Adipocyte (in vitro differentiated cells): ENCODE results near the gene MPC2.
"Not testable (repeated sequence)": the region's sequence is repeated elsewhere in the genome, so short reads cannot be mapped to it uniquely, and the experiment has no call there.

Source experiments
- DNase-seq: peaks from one replicate; pipeline ENCODE4 v3.0.0-alpha.2; 2015; ENCODE audit warnings: low read depth
- H3K27me3 ChIP-seq: replicated peaks from 2 replicates; pipeline ENCODE4 v1.7.0; 2013; ENCODE audit warnings: mild to moderate bottlenecking, low read length, moderate library complexity; ENCODE audit not compliant: control insufficient read depth, insufficient read depth
- H3K36me3 ChIP-seq: 2 replicates; pipeline ENCODE4 v1.7.0; 2013; ENCODE audit warnings: low read length, mild to moderate bottlenecking, moderate library complexity; ENCODE audit not compliant: control insufficient read depth, insufficient read depth, severe bottlenecking
- H3K4me1 ChIP-seq: 2 replicates; pipeline ENCODE4 v1.7.0; 2013; ENCODE audit warnings: mild to moderate bottlenecking, low read length, moderate library complexity; ENCODE audit not compliant: control insufficient read depth, insufficient read depth
- H3K4me3 ChIP-seq: 2 replicates; pipeline ENCODE4 v1.7.0; 2013; ENCODE audit warnings: mild to moderate bottlenecking, low read length, moderate library complexity
- H3K9ac ChIP-seq: 2 replicates; pipeline ENCODE4 v1.7.0; 2013; ENCODE audit warnings: mild to moderate bottlenecking, low read length, moderate library complexity
- H3K9me3 ChIP-seq: 2 replicates; pipeline ENCODE4 v1.7.0; 2013; ENCODE audit warnings: mild to moderate bottlenecking, low read length, moderate library complexity; ENCODE audit not compliant: control insufficient read depth

MPC2 gene

GRCh38 chr1:167904652-167905130 is 32.2 kb downstream of the MPC2 start:
- H3K9ac ChIP-seq: peak overlapping the region; percentile 52
- H3K4me3 ChIP-seq: no peak overlapping the region
- no peaks in the 10 kb centered on the region for H3K27me3 ChIP-seq
- H3K4me1 ChIP-seq: peaks cover 20% of the 10 kb centered on the region
- no peaks in the 10 kb centered on the region for H3K36me3 ChIP-seq
- peaks cover 2% of the 10 kb centered on the region for H3K9me3 ChIP-seq
- DNase-seq: peak; percentile 58

- Histone ChIP-seq H3K36me3 (no peaks in the 10 kb centered on the region), H3K9ac (no peak overlapping the region), H3K4me3 (no peak overlapping the region), H3K27me3 (no peaks in the 10 kb centered on the region), H3K4me1 (peaks cover 32% of the 10 kb centered on the region), H3K9me3 (no peaks in the 10 kb centered on the region)
- no peak for DNase-seq
These were observed 36.0 kb downstream of the MPC2 start for GRCh38 chr1:167900907-167901306.

DNA sequence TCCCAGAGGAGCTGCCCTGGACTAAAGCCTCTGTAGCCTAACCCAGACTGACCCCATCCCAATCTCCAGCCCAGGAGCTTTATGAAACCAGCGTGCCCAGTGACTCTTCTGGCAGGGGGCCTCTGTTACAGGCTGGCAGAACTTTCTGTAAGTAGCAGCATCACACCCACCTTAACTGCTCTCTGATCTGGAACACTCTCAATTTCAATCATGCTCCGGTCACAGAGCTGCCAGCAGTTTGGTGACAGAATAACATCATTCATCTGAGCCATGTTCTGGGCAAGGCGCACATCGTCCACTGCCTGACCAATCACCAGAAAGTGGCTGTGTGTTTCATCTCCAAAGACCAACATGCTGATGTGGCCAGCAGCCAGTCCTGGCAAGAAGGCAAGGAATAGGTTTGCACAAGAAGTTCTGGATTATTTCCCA is 37.6 kb downstream of the MPC2 start:
- DNase-seq: no peak
- no peaks in the 10 kb centered on the region for H3K36me3 ChIP-seq
- no peaks in the 10 kb centered on the region for H3K9me3 ChIP-seq

DNA sequence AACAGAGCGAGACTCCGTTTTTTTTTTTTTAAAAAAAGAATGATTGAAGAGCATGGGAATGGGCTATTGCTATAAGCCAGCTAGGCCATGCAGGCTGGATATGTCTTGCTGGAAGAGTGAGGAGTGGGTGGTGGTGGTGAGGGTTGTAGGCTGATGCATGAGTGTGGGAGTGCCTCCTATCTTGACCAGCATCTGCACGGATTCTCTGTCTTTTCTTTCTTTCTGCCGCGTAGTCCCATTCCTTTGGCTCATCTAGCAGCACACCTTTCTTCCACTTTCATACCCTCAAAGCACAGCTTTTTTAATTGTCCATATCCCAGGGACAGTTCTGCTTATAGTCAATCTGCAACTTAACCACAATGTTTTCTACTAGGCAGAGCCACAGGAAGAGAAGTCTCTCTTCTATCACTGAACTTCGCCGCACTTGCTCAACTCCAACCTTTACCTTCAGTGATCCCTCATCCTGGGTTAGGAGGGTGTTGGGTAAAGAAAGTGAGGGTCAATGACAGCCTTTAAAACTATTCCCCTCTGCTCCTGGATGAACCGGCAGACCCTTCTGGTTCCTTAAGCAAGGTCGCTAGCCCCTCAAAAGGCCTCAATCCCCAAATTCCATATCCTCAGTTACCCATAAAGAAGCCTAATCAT is 38.2 kb downstream of the MPC2 start:
- H3K9ac ChIP-seq: no peak overlapping the region
- H3K9me3 ChIP-seq: no peaks in the 10 kb centered on the region
- H3K27me3 ChIP-seq: no peaks in the 10 kb centered on the region
- no peak for DNase-seq
- peaks cover 18% of the 10 kb centered on the region for H3K4me1 ChIP-seq
- no peaks in the 10 kb centered on the region for H3K36me3 ChIP-seq
- H3K4me3 ChIP-seq: no peak overlapping the region

More for the DNA sequence above, 37.6 kb downstream of the MPC2 start:
- H3K27me3 ChIP-seq: no peaks in the 10 kb centered on the region
- no peak overlapping the region for H3K4me3 ChIP-seq
- H3K4me1 ChIP-seq: peaks cover 18% of the 10 kb centered on the region
- no peak overlapping the region for H3K9ac ChIP-seq

GRCh38 chr1:167893798-167894197 is 43.1 kb downstream of the MPC2 start:
- no peak for DNase-seq
- H3K9ac ChIP-seq: no peak overlapping the region
- no peaks in the 10 kb centered on the region for H3K27me3 ChIP-seq

DNA sequence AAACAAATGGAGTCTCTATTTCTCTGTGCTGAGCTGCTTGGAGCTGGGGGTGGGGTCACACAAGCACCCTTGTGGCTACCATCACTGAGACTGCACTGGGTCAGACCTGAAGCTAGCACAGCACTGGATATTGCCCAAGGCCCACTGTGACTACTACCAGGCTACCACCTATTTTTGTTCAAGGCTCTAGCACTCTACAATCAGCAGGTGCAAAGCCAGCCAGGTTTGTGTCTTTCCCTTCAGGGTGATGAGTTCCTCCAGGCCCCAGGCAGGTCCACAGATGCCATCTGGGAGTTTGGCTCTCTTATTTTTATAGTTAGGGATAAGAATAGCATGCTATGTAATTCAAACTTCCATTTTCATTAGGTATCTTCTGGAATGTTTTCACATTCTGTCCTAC is 46.5 kb downstream of the MPC2 start:
- H3K9me3 ChIP-seq: no peaks in the 10 kb centered on the region
- H3K4me3 ChIP-seq: no peak overlapping the region
- no peaks in the 10 kb centered on the region for H3K4me1 ChIP-seq
- no peak for DNase-seq
- no peaks in the 10 kb centered on the region for H3K36me3 ChIP-seq
- H3K27me3 ChIP-seq: no peaks in the 10 kb centered on the region
- no peak overlapping the region for H3K9ac ChIP-seq

More at GRCh38 chr1:167893798-167894197, 43.1 kb downstream of the MPC2 start:
- Histone ChIP-seq H3K4me1 (peaks cover 5% of the 10 kb centered on the region), H3K36me3 (no peaks in the 10 kb centered on the region), H3K4me3 (no peak overlapping the region), H3K9me3 (no peaks in the 10 kb centered on the region)

DNA sequence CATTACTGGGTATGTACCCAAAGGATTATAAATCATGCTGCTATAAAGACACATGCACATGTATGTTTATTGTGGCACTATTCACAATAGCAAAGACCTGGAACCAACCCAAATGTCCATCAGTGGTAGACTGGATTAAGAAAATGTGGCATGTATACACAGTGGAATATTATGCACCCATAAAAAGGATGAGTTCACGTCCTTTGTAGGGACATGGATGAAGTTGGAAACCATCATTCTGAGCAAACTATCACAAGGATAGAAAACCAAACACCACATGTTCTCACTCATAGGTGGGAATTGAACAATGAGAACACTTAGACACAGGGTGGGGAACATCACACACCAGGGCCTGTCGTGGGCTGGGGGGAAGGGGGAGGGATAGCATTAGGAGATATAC is 49.7 kb downstream of the MPC2 start:
- not testable (repeated sequence) for H3K36me3 ChIP-seq, H3K4me3 ChIP-seq, H3K9me3 ChIP-seq, H3K9ac ChIP-seq, DNase-seq, H3K4me1 ChIP-seq, H3K27me3 ChIP-seq

GRCh38 chr1:167882376-167882775 is 54.5 kb downstream of the MPC2 start:
- DNase-seq: no peak
- Histone ChIP-seq H3K36me3 (no peaks in the 10 kb centered on the region), H3K9ac (no peak overlapping the region), H3K27me3 (no peaks in the 10 kb centered on the region), H3K4me1 (no peaks in the 10 kb centered on the region), H3K4me3 (no peak overlapping the region), H3K9me3 (no peaks in the 10 kb centered on the region)

- no peaks in the 10 kb centered on the region for H3K27me3 ChIP-seq
- H3K36me3 ChIP-seq: no peaks in the 10 kb centered on the region
- H3K9me3 ChIP-seq: no peaks in the 10 kb centered on the region
- no peaks in the 10 kb centered on the region for H3K4me1 ChIP-seq
- DNase-seq: peak; percentile 24
- H3K4me3 ChIP-seq: no peak overlapping the region
- H3K9ac ChIP-seq: no peak overlapping the region
These were observed 55.1 kb downstream of the MPC2 start for GRCh38 chr1:167881786-167882185.

DNA sequence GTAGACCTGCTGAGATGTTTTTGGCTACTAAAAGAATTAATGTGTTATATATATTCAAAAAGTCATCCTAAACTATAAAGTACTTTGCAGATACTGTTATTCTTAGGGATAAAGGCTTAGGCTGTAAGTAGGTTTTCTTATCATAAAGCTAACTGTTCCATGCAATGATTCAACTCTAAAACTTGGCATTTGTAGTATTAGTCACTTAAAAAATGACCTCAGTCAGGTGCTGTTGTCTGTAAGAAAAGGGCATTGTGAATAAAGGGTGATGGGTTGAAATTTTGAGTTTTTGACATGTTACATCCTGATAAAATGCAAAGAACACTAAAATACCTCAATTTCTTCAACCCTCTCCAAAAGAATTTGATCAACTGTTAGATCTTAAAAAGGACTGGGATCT is 55.8 kb downstream of the MPC2 start:
- no peaks in the 10 kb centered on the region for H3K36me3 ChIP-seq
- no peak overlapping the region for H3K4me3 ChIP-seq
- H3K9me3 ChIP-seq: no peaks in the 10 kb centered on the region
- DNase-seq: peak; percentile 22
- no peaks in the 10 kb centered on the region for H3K27me3 ChIP-seq
- no peaks in the 10 kb centered on the region for H3K4me1 ChIP-seq
- H3K9ac ChIP-seq: no peak overlapping the region

- Histone ChIP-seq H3K9me3 (no peaks in the 10 kb centered on the region), H3K36me3 (no peaks in the 10 kb centered on the region), H3K9ac (no peak overlapping the region), H3K4me1 (no peaks in the 10 kb centered on the region), H3K4me3 (no peak overlapping the region), H3K27me3 (no peaks in the 10 kb centered on the region)
- DNase-seq: no peak
These were observed 56.3 kb downstream of the MPC2 start for GRCh38 chr1:167880580-167881021.

- Histone ChIP-seq H3K27me3 (no peaks in the 10 kb centered on the region), H3K9me3 (no peaks in the 10 kb centered on the region), H3K4me1 (no peaks in the 10 kb centered on the region), H3K36me3 (no peaks in the 10 kb centered on the region), H3K4me3 (no peak overlapping the region), H3K9ac (no peak overlapping the region)
- DNase-seq: no peak
These were observed 57.4 kb downstream of the MPC2 start for GRCh38 chr1:167879508-167879907.
